NCI-H748 (cell line): ENCODE measurements around the gene AP5S1.
A peak's percentile ranks its signal among the peaks of the same experiment; 100 is the strongest.

Source experiments
- DNase-seq: peaks from one replicate; lab custom pipeline; 2025; ENCODE audit not compliant: unreplicated experiment; lab: John Stamatoyannopoulos, UW

AP5S1 gene, protein sequence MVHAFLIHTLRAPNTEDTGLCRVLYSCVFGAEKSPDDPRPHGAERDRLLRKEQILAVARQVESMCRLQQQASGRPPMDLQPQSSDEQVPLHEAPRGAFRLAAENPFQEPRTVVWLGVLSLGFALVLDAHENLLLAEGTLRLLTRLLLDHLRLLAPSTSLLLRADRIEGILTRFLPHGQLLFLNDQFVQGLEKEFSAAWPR

DNA sequence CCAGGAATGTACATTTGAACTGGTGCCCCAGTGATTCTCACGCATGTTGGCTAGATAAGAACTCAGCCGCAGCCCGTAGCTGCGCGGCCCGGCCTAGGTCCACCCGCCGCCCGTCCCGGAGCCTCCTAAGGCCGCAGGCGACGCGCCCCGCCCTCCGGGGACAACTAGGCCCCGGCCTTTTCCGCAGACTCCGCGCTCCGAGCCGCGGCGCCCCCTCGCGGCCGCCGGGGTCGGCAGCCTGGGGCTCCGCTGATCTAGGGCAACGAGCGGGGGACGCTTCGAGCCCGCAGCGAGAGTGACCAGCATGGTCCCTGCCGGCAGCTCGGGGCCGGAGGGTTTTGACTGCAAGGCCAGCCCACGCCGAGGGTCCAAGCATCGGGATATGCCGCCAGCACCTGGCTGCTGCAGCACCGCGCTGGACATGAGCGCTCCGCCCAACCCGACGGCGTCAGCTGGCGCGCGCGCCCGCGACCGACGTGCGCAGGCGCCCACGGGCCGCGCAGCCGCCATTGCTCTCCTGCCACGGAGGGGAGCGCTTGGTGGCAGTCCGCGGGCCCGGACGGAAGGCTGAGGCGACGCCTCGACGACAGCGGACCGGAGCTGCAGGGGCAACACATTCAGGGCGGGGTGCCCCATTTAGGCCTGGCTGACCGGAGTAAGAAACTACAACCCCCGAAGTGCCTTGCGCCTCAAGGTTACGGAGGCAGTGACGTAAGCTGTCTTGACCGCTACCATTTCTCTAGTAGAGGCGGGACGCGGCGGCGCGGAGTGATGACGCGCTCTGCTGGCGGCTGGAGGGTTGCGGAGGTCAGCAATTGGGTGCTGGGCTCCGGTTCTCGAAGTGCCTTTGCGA, at the start of gene AP5S1:
Gene AP5S1 (plus strand): TSS at position 500 of the 853 bp plus-strand sequence. CDS start 1,571 bp downstream, outside the sequence.
- peak; percentile 99 for DNase-seq

DNA sequence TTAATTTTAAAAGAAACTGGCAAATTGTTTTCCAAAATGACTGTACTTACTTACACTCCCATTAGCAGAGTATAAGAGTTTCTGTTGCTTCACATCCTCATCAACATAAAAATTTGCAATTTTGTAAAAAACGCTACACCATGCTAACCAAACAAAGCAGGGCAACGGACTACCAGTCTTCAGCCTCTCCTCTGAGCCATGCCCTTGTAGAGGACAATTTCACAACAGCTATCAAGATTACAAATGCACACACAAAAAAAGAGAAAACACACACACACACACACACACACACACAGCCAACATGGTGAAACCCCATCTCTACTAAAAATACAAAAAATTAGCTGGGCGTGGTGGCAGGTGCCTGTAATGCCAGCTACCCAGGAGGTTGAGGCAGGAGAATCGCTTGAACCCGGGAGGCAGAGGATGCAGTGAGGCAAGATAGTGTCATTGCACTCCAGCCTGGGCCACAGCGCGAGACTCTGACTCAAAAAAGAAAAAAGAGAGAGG, 48.7 kb upstream of the AP5S1 start:
- no peak for DNase-seq

DNA sequence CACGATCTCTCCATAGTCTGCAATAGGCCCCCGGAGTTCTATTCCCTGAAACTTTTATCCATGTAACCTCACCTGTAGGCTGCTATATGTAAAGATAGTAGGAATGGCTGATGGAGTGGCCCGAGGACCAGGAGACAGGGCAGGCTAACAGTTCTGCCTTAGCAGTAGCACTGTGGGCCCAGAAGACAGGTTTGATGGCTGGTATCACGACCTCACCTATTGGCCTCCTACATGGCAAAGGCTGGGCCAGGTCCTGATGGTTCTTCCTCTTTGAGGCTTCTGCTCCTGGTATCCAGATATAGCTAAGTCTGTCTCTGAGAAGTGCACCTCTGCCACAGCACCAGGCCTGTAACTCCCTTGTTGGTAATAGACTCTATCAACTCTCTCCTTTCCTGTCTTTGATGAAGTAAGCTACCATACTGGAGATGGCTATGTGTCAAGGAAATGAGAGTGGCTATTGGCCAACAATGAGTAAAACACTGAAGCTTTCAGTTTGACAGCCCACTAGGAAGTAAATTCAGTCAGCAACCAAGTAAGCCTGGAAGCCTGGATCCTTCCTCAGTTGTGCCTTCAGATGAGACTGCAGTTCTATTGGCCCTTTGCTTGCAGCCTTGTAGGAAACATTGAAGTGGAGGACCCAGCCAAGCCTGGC, 44.8 kb upstream of the AP5S1 start:
- no peak for DNase-seq

DNA sequence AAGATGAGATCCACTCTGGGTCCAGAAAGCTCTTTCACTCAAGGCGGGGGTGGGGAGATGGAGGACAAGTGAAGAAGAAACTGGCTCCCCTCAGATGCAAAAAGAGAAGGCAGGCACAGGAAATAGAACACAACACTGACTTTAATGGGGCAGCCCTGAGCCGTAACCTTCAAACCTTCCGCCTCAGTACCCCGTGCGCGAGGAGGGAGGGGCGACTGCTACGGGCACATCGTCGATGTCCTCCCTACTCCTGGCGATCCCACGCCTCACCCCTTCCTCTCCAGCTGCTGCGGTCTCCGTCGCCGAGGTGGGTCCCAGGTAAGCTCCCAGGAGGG, 43.0 kb upstream of the AP5S1 start:
- peak; percentile 70 for DNase-seq

DNA sequence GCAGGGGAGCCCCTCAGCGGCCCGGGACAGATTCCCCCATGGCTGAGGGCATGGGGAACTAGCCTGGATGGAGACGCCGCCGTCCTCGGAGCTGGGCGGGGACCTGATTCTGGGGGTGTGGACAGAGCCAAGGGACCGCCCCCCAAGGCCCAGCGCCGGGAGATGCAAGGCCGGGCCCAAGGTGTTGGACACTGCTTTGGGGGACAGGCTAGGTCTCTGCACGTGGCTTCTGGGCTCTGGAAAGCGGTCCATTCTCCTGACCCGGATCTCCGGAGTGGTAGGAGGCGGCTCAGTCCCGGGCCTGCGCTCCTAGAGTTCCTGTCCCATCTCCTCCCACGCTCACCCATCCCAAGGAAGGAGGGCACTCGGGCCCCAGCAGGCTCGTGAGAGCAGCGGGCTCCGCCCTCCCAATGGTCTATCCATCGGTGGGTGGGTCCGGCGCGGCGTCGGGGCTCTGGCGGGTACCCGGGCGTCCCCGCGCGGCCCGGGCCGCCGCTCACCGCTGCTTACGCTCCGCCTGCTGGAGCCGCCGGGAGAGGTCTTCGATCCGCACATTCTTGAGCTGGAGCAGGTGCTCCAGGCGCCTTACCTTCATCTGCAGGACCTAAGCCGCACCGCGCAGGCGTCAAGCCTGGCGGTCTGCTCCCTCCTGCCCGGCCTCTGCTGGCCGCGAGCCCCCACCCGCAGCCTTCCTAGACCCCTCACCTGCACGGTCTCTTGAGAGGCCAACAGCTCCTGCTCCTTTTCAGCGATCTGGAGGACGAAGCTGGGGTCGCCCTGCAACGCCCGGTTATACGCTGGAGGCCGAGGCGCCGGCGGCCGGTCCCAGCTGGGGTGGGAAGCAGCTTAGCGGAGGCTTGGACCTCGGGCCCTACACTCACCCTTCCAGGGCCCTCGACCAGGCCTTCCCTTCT, 42.4 kb upstream of the AP5S1 start:
- DNase-seq: peak; percentile 83

DNA sequence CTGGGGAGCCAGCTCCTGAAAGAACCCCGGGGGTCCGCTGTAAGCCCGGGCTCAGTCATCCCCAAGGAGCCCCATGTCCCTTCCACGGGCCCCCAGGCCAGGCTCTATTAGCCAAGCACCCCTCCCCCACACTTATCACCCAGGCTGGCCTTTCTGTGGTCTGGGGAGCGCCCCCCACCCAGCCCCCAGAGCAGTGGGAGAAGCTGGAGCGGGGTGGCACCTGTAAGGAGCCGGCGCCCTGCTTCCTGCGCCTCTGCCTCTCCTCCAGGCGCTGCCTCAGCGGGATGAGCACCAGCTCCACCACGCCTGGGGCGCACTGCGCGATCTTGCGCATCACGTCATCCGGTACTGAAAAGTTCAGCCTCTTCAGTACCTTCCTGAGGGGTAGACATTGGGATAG, 41.4 kb upstream of the AP5S1 start:
- DNase-seq: no peak

DNA sequence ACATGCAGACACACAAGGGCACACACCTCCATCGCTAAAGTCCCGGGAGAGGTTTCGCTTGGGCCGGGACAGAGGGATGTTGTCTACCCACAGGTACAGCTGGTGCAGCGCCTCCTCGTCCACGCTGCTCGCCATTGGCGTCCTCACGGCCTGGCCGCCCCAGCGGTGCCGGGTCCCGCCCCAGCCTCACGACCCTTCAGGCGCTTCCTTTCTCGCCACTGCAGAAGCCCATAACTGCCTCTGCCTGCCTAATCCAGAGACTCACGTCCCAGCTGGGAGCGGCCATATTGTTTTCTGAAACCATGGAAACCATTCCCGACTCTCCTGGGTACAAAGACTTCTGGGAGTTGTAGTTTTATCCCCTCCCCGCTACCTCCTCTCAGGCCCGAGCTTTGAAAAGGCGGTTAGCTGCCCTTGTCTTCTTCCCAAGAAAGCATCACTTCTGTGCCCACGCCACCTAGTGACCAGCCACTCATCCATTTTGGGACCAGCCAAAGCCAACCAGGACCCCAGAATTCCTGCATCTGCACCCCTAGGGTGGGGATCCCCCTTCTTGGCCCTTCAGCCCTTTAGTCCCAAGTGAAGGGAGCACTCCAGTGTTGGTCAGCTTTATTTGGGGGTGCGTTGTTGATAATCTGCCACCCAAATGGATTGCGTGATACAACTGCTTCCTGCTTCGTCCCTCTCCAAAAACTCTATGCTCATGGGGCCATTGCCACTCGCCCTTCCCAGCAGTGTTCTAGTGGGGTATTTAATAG, 39.0 kb upstream of the AP5S1 start, which contains the start of gene SPEF1:
Gene SPEF1 (minus strand): TSS at position 296 of the 758 bp plus-strand sequence. CDS start 161 bp downstream, at position 135.
- DNase-seq: peak; percentile 99

DNA sequence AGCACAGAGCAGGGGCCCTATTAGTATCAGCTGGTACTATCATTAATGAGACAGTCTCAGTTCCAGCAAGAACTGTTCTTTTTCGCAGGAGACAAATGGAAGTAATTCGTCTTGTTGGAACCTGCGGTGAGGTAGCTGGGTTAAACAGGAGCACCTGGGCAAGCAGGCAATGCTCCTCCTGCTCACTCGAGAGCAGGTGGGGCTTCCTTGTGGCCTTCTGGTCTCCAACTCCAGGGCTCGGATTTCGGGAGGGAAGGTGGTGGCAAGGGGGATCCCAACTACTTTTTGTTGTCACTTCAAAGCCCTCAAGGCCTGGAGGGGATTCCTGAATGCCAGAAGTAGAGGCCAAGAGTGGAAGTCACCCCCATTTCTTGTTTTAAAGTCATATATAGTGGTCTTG, 37.8 kb upstream of the AP5S1 start:
- no peak for DNase-seq

DNA sequence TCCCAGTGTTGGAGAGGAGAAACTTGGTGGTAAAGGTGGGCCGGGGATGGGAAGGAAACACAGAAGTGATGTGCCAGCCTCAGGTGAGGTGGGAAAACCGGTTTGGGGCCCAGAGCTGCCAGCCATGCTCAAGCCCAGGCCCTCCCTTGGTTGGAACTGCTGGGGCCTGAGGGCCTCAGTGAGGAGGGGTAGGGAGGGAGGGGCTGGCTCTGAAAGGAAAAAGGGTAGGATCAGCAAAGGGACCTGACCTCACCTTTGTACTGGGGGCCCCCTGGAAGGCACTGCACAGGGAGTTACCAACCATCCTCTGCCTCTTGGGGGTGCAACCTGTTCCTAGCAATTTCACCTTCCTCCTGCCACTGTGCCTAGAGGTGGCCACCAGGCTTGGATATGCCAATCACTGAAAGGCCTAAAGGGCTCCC, 37.3 kb upstream of the AP5S1 start:
- DNase-seq: peak; percentile 21

DNA sequence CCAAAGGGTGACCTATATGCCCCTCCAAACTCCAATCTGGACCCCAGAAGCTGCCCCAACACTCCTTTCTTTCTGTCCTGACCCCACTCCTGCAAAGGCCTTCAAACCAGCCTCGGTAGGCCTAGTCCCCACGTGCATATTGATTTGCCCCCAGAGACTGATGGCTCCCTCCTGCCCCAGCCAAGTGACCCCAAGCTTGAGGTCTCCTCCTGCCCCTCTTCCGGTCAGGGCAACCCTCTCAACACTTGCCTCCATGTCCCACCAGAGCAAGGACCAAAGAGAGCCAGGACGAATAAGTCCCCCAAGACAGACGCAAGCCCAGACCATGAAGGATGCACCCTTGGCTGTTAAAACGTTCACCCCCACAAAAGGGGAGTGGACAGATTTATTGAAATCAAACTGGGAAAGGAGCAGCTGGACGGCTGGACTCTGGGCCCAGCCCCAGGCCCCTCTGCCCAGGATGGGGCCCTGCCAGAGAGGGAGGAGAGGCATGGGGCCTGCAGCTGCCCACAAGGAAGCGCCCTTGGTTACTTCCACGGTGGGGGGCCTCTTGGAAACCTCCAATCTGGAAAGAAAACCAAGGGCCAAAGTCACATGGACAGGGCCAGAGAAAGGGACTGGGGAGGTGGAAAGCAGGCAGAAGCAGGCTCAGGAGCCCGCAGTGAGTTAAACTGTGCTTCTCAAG, 36.7 kb upstream of the AP5S1 start:
- DNase-seq: no peak

DNA sequence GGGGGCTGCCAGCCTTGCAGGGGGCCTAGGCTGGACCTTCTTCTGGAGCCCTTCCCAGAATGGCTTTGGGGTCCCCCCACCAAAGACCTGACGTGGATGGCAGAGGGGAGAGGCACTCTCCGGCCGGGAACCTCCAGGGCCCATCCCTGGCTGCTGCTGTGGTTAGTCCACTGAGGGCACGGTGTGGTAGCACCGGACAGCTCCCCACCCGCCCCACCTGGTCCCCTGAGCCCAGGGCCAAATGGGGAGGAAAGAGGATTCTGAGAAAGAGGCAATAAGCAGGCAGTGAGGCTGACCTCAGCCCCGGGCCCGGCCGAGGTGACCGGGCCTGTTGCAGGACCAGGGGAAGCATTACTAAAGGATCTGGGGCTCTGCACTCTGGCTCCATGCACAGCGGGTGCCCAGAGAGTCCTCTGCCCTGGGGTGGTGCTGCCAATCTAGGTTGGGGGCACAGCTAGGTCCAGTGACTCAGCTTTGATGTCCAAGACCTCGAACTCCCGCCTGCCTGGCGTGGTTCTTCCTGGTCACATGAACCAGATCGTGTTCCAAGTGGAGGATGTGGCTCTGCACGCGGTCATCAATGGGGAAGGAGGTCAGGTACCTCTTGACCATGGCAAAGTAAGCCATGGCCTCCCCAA, 36.0 kb upstream of the AP5S1 start:
- DNase-seq: no peak

DNA sequence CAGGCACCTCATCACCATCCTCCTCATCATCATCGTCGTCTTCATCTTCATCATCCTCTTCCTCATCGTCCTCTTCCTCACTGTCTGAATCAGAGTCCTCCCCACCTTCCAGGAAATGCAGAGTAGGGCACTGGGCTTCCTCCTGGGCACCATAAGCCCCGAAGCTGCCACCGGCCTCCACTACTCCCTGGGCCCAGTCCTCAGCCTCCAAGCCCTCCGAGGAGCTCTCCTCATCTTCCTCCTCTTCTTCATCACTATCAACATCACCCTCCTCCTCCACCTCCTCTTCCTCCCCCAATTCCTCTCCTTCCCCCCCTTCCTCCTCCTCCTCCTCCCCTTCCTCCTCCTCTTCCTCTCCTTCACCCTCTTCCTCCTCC, 35.5 kb upstream of the AP5S1 start:
- no peak for DNase-seq

DNA sequence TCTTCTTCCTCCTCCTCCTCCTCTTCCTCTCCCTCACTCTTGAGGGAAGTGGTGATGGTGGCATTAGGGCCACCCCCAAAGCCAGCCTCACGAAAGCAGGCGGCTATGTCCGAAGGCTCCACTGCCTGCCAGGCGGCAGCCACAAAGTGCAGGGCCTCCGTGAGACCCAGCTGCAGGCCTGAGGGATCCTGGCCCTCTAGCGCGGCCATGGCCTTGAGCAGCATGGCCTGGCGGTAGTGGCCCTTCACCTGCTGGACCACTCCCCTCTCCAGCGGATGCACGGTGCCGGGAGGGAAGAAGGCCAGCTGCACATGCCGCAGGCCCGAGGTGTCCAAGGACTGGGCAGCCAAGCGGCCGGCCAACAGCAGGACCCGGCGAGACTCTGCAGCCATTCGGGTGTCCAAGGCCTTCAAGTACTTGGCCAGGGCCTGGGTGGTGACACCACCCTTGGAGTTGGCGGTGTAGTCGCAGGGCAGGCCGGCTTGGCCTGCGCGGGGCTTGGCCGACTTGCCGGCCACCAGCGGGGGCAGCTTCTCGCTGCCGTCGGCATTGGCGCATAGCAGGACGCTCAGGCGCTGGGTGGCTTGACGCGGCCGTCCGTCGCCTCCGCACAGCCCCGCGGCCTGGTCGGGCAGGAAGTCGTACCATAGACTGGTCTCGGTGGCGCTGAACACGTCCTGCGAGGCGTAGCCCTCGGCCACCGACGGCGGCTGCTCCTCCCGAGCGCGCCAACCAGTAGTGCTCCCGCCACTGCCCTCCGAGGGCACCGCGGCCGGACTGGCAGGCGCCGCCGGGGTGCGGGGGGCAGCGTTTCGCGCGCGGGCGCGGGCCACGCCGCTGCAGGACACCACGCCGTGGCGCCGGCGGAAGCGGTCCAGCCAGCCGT, 34.9 kb upstream of the AP5S1 start:
- DNase-seq: peak; percentile 76

DNA sequence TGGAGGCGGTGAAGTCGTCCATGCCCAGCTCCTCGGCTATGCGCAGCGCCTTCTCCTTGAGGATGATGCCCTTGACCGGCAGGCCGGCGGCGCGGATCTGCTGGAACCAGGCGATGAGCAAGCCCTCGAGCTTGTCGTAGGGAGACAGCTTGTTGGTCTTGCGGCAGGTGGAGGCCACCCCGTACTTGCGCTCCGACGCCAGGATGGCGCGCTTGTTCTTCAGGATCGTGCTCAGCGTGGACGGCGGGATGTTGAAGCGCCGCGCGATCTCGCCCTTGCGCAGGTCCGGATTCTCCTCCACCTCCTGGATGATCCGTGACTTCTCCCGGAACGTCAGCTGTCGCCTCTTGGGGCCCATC, 34.2 kb upstream of the AP5S1 start:
- DNase-seq: peak; percentile 85

DNA sequence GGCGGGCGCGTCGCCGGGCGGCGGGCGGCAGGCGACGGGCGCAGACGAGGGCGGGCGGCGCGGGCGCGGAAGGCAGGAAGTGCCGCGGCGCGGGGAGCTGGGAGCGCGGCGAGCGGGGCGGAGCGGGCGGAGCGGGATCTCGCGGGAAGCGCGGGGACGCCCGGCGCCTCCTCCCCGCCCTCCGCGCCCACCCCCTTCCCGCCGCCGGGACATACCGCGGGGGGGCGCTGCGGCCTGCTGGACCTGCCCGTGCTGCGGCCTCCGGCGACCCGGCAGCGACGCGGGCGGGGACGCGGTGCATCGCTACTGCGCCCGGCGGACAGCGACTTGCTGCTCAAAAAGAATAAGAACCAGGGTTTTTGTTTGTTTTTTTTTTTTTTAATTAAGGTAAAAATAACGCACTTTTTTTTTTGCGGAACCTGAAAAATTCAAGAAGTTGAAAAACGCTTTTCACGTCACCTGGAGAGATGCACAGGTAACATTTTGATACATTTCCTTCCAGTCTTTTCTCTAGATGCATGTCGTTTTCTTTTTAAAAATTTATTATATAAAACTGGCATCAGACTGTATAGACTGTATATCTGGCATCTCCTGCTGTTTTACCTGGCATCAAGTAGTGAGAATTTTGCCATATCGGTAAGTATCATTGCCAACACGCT, 33.6 kb upstream of the AP5S1 start, which contains the start of gene CENPB:
Gene CENPB (minus strand): TSS at position 76 of the 659 bp plus-strand sequence. CDS start 257 bp downstream, outside the sequence.
- peak; percentile 95 for DNase-seq

DNA sequence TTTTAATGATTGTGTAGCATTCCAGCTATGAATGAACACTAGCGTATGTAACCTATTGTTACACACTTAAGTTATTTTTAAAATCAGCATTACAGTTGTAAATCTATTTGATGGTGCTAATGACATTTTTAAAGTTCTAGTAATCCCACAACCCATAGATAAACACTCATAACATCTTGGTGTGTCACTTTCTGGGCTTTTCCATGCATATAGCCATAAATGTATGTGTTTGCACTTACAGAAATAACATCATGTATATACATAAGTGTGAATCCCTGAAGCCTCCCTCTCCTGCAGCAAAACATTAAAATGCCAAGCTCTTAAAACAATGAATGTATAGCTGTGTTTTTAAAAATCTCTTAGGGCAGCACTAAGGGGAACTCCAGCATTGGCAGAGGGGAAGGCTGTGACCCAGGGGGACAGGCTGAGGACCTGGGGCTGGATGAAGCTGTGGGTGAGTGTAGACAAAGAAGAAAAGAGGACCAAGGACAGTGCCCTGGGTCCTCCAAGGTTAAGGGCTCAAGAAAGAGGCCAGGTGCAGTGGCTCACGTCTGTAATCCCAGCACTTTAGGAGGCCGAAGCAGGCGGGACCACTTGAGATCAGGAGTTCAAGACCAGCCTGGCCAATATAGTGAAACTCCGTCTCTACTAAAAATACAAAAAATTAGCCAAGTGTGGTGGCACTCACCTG, 32.9 kb upstream of the AP5S1 start:
- no peak for DNase-seq

DNA sequence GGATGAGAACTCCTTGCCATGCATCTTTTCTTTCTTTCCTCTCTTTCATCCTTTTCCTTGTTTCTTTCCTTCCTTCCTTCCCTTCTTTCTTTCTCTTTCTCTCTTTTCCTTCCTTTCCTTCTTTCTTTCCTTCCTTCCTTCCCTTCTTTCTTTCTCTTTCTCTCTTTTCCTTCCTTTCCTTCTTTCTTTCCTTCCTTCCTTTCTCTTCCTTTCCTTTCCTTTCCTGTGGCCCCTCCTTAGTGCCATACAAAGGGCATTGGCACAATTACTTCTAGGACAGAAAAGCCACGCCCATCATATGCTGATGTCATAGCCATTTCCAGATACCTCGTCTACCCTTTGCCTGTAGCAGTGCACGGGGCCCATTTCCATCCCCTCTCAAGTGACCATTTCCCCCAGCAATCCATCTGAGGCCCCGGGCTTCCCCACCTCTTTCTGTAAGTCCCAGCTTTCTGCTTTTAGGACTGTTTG, 31.6 kb upstream of the AP5S1 start:
- peak; percentile 77 for DNase-seq
